Activated T-cell treated with anti-CD3 and anti-CD28 coated beads, Interleukin-2, amount 50 U/mL, for 1 hour (primary cell): ENCODE data around the gene PRR15.
"Not testable (repeated sequence)": the region's sequence is repeated elsewhere in the genome, so short reads cannot be mapped to it uniquely, and the experiment has no call there.

Experiments used
- DNase-seq: peaks from one replicate; pipeline ENCODE4 v3.0.0-alpha.2; 2020

PRR15 gene, protein sequence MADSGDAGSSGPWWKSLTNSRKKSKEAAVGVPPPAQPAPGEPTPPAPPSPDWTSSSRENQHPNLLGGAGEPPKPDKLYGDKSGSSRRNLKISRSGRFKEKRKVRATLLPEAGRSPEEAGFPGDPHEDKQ

DNA sequence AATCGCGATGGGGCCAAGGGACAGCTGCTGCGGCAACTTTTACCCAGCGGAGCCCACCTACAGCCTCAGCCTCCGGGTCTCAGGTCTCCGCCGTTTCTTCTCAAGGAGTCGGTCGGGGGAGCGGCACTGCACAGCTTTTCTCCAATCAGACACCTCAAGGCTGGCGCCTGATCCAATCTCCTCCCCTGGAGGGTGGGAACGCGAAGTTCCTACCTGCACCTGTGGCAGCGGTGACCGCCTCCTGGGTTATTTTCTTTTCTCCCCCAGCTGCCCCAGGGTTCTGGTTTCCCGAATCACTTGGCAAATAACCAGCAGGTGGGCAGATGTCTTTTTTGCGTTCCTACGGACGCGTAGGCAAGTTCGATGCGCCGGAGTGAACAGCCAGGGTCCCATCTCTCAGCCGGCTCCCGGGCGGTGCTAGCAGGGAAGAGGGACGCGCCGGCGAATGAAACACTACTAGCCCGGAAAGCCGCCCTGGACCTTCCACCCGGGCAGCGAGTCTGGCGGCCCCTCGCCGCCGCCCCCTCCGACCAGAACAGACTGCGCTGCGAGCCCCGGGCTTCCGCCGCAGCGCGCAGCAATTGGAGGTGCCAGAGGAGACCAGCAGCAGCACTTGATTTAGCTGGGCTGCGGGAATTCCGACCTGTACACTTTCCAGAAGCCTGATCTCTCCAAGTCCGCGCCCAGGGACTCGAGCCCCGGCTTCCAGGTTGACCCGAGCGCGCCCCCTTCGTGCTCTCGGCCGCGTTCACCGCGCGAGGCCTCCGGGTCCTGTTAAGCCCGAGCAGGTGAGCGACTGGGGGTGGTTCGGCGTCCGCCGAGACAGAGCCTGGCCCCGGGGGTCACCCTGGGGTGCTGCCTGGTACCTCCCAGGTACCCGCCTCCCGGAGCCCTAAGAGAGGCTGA is at the start of gene PRR15:
Gene PRR15, plus strand, starts transcription at position 246 of the 906 bp plus-strand sequence. CDS start 2,495 bp downstream, outside the sequence.
- no peak for DNase-seq

DNA sequence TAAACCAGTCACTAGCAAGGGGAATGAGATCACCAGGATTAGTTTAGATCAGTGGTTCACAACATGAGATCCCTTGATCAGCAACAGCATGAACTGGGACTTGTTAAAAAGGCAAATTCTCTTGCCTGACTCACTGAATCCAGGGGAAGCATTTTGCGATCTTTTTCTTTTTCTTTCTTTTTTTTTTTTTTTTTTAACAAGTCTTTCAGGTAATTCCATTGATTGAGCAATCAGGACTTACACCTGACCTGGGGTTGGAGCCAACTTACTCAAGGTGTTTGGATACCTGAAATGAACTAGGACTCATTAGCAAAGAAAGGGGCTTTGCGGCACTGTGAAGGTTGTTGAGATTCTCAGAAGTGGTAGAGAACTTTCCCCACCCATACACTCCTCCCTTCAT is 47.1 kb upstream of the PRR15 start:
- no peak for DNase-seq

DNA sequence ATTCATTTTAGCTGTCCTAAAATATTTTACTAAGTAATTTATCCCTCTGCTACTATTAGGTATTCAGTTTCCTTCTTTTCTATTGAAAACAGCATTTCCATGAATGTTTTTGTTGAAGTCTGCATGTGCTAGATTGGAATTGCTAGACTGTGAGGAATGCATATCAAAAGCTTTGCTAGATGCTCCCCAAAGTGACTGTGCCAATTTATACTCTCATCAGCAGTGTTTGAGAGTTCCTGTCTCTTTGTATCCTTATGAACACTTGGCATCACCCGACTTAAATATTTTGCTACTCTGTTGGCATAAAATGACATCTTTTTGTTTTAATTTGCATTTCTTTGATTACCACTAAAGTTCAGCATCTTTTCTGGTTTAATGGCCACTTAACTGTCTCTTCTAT is 45.0 kb upstream of the PRR15 start:
- DNase-seq, result no peak

DNA sequence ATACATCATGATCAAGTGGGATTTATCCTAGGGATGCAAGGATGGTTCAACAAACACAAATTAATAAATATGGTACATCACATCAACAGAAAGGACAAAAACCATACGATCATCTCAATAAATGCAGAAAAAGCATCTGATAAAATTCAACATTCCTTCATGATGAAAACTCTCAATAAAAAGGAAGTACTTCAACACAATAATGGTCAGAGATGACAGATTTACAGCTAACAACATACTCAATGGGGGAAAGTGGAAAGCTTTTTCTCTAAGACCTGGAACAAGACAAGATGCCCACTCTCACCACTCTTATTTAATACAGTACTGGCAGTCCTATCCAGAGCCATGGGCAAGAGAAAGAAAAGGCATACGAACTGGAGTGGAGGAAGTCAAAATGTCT is 39.9 kb upstream of the PRR15 start:
- DNase-seq, result no peak

DNA sequence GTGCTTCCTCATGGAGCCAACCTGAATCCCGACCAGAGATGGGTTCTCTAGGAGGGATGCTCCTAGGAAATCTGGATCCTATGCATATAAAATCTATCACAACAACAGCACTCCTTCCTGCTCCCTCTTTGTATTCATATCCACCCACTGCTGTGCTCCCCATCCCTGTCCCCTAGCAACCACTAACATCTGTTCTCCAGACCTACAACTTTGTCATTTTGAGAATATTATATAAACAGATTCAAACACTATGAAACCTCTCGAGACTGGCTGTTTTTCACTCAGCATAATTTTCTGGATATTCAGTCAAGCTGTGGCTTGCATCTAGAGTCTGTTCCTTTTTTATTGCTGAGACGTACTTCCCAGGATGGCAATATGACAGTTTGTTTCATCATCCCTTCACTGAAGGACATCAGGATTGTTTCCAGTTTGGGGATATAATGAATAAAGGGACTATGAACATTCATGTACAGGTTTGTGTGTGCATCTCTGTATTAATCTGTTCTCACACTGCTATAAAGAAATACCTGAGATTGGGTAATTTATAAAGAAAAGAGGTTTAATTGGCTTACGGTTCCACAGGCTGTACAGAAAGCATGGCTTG is 36.0 kb upstream of the PRR15 start:
- no peak for DNase-seq

DNA sequence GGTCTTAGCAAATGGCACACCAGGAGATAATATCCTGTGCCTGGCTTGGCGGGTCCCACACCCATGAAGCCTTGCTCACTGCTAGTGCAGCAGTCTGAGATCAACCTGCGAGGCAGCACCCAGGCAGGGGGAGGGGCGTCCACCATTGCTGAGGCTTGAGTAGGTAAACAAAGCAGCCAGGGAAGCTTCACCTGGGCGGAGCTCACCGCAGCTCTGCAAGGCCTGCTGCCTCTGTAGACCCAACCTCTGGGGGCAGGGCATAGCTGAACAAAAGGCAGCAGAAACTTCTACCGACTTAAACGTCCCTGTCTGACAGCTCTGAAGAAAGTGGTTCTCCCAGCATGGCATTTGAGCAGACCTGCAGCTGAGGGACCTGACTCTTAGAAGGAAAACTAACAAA is 35.1 kb upstream of the PRR15 start:
- DNase-seq, result not testable (repeated sequence)

DNA sequence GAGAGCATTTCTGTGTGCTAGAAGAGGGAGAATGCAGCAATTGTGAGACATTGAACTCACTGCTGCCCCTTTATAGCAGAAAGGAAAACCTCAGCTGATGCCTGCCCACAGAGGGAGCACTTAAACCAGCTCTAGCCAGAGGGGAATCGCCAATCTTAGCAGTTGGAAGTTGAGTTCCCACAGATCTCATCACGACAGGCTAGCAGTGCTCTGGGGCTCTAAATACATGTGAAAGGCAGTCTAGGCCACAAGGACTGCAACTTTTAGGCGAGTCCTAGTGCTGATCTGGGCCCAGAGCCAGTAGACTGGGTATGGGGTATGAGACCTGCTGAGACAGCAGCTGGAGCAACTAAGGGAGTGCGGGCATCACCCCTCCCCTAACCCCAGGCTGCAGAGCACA is 25.2 kb upstream of the PRR15 start:
- DNase-seq, result no peak

DNA sequence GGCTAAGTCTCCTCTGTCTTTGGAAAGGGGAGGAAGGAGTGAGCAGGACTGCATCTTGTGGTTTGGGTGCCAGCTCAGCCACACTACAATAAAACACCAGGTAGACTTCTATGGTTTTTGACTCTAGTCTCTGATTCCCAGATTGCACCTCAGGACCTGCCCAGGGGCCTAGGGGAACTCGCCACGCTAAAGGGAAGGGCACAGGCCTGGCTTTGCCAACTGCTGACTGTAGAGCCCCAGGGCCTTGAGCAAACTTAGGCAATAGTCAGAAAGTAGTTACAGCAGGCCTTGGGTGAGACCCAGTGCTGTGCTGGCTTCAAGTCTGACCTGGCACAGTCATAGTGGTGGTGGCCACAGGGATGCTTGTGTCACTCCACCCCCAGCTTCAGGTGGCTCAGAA is 24.2 kb upstream of the PRR15 start:
- no peak for DNase-seq

DNA sequence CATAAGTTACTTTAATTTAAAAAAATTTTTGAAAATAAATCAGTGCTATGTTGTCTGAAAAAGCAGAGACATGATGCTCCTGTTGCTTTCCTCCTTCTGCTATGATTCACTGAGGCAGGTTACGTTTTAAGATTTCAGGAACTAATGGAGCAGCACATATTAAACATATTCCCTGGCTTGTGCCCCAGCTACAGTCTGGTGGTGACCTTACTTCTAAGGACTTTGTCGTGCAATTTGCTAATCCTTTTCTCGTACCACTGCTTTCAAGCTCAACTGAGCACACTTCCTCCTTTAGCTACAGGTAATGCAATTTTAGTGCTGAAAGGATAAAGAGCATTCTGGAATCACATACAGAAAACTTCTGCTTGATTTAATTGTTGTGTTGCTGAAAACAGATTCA is 16.2 kb upstream of the PRR15 start:
- no peak for DNase-seq

DNA sequence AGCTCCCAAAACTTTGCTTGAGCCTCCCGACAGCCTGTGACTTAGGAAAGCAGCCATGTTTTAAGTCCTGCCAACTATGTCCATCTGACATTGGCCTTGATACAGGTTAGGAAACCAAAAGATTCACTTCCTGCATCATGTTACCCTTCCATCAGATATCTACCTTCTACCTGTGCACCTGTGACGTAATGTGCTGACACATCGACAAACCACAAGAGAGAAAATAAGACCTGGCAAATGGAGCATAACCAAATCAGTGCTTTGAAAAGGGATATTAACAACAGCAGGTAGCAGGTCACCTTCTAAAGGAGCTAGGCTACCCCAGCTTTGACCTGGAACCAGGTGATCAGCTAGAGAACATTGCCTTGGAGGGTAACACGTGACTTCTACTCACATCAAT is 14.8 kb upstream of the PRR15 start:
- no peak for DNase-seq

DNA sequence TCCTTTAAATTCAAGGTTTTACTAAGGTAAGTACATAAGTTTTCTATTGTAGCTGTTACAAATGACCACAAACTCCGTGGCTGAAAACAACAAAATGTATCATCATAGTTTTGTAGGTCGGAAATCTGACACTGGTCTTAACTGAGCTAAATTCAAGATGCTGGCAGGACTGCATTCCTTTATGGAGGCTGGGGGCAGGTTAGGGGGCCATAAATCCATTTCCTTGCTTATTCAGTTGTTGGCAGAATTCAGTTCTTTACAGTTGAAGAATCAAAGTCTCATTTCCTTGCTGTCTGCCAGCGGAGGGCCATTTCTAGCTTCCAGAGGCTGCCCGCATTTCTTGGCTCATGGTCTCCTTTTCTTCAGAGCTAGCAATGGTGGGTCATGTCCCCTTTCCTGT is 11.2 kb upstream of the PRR15 start:
- no peak for DNase-seq

DNA sequence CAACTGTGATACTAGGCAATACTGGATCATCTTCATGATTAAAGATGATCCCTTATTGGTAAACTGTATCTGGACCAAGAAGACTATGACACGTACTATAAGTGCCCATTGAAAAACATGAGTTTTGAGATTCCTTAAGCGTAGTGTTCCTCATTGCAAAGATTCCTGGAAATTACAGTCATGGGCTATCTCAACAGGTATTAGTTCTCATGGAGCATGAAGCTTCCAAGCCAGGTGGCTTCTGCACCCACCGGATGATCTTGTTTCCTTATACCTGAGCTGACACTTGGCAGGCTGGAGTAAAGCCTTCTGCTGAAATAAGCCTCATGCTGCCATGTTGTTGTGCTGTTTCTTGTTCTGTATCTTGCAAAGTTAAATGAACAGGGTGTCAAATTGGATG is 8.6 kb upstream of the PRR15 start:
- DNase-seq, result no peak

DNA sequence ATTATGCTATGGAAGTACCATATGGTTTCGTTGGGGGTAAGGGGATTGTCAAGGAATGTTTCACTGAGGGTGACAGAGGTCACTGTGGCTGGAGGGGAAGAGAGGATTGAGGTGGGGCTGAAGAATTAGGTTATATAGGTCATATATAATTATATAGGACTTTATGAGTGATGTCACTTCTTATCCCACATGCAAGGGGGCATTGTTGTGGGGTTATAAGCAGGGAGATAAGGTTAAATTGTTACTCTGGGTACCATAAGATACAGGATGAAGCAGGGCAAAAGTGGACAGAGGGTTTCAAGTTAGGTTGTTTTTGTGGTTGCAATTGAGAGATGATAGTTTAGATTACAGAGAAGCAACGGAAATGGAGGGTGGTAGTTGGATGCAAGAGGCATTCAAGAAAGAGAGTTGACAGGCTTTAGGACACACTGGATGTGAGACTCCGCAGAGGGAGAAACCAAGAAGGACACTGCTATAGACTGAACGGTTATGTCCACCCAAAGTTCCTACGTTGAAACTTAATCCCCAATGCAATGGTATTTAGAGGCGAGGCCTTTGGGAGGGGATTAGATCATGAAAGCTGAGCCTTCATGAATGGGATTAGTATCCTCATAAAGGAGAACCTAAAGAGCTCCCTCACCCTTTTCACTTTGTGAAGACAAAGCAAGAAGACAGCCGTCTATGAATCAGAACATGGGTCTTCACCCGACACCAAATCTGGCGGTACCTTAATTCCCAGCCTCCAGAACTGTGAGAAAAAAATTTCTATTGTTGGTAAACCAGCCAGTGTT is 7.0 kb upstream of the PRR15 start:
- DNase-seq, result no peak

DNA sequence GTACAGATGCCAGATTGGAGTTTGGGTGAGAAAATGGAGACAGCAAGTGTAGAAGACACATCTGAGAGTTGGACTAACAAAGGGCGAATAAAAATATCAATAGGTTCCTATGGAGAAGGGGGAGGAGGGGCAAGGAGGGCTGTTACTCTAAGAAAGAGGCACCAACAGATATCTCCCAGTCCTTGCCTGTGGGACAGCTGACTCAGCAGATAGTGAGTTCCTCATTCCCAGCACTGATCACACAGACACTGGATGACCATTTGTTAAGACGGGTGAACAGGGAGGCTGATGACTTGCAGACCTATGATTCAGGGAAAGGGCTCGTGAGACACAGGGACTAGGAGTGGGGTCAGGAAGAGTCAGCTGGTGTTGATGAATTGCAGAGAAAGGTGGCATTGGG is 5.7 kb upstream of the PRR15 start:
- no peak for DNase-seq

DNA sequence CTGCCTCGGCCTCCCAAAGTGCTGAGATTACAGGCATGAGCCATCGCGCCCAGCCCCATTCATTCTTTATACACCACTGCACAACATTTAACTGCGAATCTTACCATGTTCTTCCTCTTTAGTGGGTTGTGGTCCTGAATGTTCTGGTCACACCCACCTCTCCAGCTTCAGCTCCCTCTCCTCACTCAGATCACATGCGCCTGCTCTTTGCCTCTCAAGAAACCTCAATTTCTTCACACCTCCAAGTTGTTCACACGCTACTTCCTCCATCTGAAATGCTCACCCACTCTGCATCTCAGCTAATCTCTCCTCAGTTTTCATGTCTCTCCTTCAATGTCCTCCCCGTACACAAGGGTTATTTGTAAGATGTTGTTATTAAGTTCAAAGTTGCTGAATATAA is 2.4 kb upstream of the PRR15 start:
- DNase-seq, result no peak

DNA sequence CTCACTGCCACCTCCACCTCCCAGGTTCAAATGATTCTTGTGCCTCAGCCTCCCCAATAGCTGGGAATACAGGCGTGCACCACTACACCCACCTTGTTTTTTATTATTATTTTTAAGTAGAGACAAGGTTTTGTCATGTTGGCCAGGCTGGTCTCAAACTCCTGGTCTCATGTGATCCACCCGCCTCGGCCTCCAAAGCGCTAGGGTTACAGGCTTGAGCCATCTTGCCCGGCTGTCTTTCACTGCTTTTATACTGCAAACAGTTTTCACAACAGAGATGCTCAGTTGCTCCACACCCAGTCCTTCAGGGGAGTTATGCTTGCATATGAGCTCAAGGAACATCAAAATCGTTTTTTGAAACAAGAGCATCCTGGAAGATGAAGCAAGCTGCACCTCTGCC is 1.3 kb upstream of the PRR15 start:
- DNase-seq, result no peak

DNA sequence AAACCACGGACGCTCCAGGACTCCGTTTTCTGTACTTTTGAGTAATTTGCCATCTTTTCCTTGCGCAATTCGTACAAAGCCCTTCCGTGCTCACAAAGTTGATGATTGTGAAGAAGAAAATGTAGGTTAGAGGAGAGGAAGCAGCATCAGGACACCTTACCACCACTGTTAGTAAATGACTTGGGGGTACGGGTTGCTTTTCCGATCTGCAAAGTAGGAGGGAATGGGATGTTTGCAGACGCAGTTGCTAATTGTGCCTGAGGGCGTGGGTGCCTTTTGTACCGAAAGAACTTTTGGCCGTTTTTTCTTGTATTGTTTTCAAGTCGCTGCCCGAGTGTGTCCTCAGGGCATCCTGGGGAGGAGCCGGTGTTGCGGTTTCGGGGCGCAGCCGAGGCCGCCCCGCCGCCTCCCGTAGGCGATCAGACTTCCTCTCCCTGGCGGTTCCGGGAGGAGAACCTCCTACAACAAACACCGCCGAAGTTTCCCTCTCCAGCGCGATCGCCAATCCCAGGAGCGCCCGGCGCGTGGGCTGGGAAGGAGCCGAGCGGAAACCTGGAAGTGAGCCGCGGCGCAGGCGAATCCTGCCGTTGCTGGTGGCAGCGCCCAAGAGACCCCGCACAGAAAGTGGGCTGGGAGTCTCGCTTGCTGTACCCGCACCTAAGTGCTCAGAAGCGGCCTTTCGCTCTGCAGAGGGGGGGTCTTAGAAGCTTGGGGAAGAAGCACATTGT is 1.0 kb downstream of the PRR15 start:
- DNase-seq, result no peak

DNA sequence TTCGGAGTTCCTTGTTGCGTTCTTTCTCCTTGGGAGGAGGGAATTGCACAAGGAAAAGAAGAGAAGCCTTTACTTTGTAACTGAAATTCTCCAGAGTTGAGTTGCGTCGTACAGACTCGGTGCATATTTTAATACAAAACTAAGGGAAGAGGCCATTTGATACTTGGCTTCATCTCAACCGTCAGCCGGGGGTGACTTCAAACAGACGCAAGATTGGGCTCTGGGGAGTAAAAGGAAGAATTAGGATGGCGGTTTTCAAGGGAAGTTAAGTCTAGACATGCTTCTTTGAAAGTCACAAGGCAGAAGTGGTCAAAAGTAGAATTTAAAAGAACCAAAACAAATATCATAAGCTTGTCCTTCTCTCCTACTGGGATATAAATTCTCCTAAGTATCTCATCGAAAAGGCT is 1.6 kb downstream of the PRR15 start:
- no peak for DNase-seq

DNA sequence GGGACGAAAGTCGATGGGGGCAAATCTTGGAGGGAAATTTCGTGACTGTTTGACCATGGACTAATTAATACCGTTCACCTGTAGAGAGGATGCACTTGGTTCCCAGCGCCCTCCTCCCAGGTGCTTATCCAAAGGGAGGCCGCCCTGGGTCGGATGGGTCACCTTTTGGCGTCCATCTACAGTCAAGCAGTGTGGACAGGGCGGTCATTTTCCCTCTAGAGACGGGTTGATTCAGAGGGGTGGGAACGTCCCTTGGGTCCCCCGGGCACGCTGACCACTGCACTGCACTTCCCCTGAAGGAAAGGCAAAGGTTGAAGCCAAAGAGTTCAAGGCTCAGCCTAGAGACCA is 2.0 kb downstream of the PRR15 start:
- DNase-seq, result no peak

DNA sequence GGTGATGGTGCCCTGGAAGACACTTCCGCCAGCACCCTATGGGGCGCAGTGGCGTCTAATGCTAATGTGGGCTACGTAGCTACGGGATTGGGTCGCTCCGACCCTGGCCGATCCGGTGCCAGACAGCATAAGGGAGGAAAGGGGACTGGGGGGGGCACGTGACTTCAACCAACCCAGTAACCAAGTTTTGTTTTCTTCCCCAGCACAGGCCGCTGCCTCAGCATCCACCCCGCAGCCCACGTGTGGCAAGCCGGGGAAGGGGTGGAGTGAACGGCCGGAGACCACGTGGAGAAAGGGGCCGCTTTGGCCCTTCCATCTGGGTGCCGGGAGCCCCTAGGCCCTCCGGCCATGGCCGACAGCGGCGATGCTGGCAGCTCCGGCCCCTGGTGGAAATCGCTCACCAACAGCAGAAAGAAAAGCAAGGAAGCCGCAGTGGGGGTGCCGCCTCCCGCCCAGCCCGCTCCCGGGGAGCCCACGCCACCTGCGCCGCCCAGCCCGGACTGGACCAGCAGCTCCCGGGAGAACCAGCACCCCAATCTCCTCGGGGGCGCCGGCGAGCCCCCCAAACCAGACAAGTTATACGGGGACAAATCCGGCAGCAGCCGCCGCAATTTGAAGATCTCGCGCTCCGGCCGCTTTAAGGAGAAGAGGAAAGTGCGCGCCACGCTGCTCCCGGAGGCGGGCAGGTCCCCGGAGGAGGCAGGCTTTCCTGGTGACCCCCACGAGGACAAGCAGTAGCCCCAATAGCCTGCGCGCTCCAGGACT is 2.5 kb downstream of the PRR15 start:
- DNase-seq, result no peak

DNA sequence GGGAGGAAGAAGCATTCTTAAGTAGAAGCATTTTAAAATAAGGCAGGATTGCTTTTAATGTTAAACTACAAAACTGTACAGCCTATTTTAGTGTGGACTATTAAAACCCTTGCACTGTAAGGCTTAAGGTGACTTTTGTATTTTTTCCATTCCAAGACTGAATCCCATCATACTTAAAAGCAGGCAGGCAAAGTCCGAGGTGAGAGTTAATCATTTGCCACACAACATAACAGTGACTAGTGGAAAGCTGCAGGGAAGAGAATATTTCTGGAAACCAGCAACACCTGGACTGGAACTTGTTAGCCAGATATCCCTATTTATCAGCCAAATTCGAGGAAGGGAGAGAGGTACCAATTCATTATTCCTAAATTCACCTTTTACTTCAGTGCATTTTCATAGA is 3.5 kb downstream of the PRR15 start:
- no peak for DNase-seq

DNA sequence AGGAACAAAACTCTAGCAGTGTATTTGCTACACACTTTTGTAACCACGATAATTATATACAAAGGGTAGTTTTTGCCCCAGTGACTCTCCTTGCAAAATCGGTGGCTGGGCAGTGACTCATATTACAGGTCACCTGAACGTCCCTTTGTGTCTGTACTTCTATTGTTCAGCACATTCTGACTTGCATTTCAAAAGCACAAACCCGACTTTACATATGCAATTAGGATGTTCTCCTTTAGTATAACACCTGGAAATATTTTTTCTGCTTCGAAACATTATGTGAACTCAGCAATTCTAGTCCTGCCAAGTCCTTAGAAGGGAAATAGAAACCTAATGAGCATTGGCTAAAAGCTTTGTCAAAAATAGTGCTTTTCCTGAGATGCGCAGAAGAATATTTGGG is 6.0 kb downstream of the PRR15 start:
- no peak for DNase-seq
